ENCODE measurements around the gene LAMA2.

Gene LAMA2

GRCh38 chr6:129033581-129033980 is 150.6 kb downstream of the LAMA2 start:
- 100% methylated on average over 2 of the region's 2 CpGs for WGBS
- H3K79me1 ChIP-seq (replicated peaks; ENCODE audit: low read length, poor library complexity, severe bottlenecking), result no peaks in the 10 kb centered on the region
- no peak overlapping the region for H2BK12ac ChIP-seq (ENCODE audit: low read length in 2 of 2)
- no peak overlapping the region for H3K4me3 ChIP-seq (ENCODE audit: insufficient read depth in 1 of 2, low read depth in 1 of 2, low read length in 2 of 2)
- no peak overlapping the region for H4K91ac ChIP-seq (ENCODE audit: low read length)
- H2AK5ac ChIP-seq (ENCODE audit: low read length, severe bottlenecking), result no peak overlapping the region
- H3K4me2 ChIP-seq (ENCODE audit: low read length, poor library complexity, severe bottlenecking), result no peak overlapping the region
- DNase-seq, result no peak
- no peak overlapping the region for H3K27ac ChIP-seq (ENCODE audit: low read length, poor library complexity, severe bottlenecking)
- H2BK15ac ChIP-seq (ENCODE audit: low read depth, poor library complexity, severe bottlenecking), result no peak overlapping the region
- no peak overlapping the region for H3K9ac ChIP-seq (ENCODE audit: low read length)
- no peak overlapping the region for H2BK5ac ChIP-seq (ENCODE audit: low read depth, low read length, poor library complexity, severe bottlenecking)
- no peaks in the 10 kb centered on the region for H3K27me3 ChIP-seq (ENCODE audit: control insufficient read depth in 1 of 2, insufficient read depth in 1 of 2, low read length in 2 of 2)
- H3K4ac ChIP-seq (ENCODE audit: low read depth in 1 of 2, low read length in 2 of 2), result no peak overlapping the region
- no peaks in the 10 kb centered on the region for H3K36me3 ChIP-seq (ENCODE audit: control insufficient read depth in 1 of 2, insufficient read depth in 2 of 2, low read depth in 1 of 2, low read length in 2 of 2)
- H2BK120ac ChIP-seq (ENCODE audit: low read depth, low read length), result no peak overlapping the region
- H3K9me3 ChIP-seq (ENCODE audit: control insufficient read depth, low read length), result no peaks in the 10 kb centered on the region
- no peak overlapping the region for H3K14ac ChIP-seq (ENCODE audit: low read length in 2 of 2)
- H4K8ac ChIP-seq (ENCODE audit: low read length), result no peak overlapping the region
- H3K18ac ChIP-seq (ENCODE audit: low read depth in 1 of 2, low read length in 2 of 2), result no peak overlapping the region
- H3K23ac ChIP-seq (ENCODE audit: low read length in 2 of 2), result no peak overlapping the region
- H3K4me1 ChIP-seq (ENCODE audit: control insufficient read depth, insufficient read depth, low read depth, low read length), result no peaks in the 10 kb centered on the region
- no peak overlapping the region for H2AFZ ChIP-seq (ENCODE audit: low read depth, low read length)

- H3K18ac ChIP-seq (ENCODE audit: low read depth in 1 of 2, low read length in 2 of 2), result no peak overlapping the region
- no peaks in the 10 kb centered on the region for H3K36me3 ChIP-seq (ENCODE audit: control insufficient read depth in 1 of 2, insufficient read depth in 2 of 2, low read depth in 1 of 2, low read length in 2 of 2)
- no peak overlapping the region for H3K4me3 ChIP-seq (ENCODE audit: insufficient read depth in 1 of 2, low read depth in 1 of 2, low read length in 2 of 2)
- H2AFZ ChIP-seq (ENCODE audit: low read depth, low read length), result no peak overlapping the region
- no peaks in the 10 kb centered on the region for H3K79me1 ChIP-seq (replicated peaks; ENCODE audit: low read length, poor library complexity, severe bottlenecking)
- H2AK5ac ChIP-seq (ENCODE audit: low read length, severe bottlenecking), result no peak overlapping the region
- H3K14ac ChIP-seq (ENCODE audit: low read length in 2 of 2), result no peak overlapping the region
- H3K9me3 ChIP-seq (ENCODE audit: control insufficient read depth, low read length), result peaks cover 7% of the 10 kb centered on the region
- H2BK15ac ChIP-seq (ENCODE audit: low read depth, poor library complexity, severe bottlenecking), result no peak overlapping the region
- no peak overlapping the region for H2BK12ac ChIP-seq (ENCODE audit: low read length in 2 of 2)
- no peak for DNase-seq
- no peak overlapping the region for H3K9ac ChIP-seq (ENCODE audit: low read length)
- no peak overlapping the region for H3K27ac ChIP-seq (ENCODE audit: low read length, poor library complexity, severe bottlenecking)
- no peak overlapping the region for H3K4ac ChIP-seq (ENCODE audit: low read depth in 1 of 2, low read length in 2 of 2)
- no peaks in the 10 kb centered on the region for H3K4me1 ChIP-seq (ENCODE audit: control insufficient read depth, insufficient read depth, low read depth, low read length)
- no peak overlapping the region for H3K23ac ChIP-seq (ENCODE audit: low read length in 2 of 2)
- 92% methylated on average over 2 of the region's 2 CpGs for WGBS
- H2BK120ac ChIP-seq (ENCODE audit: low read depth, low read length), result no peak overlapping the region
- no peak overlapping the region for H2BK5ac ChIP-seq (ENCODE audit: low read depth, low read length, poor library complexity, severe bottlenecking)
- no peak overlapping the region for H3K4me2 ChIP-seq (ENCODE audit: low read length, poor library complexity, severe bottlenecking)
- H4K91ac ChIP-seq (ENCODE audit: low read length), result no peak overlapping the region
- H4K8ac ChIP-seq (ENCODE audit: low read length), result no peak overlapping the region
- H3K27me3 ChIP-seq (ENCODE audit: control insufficient read depth in 1 of 2, insufficient read depth in 1 of 2, low read length in 2 of 2), result no peaks in the 10 kb centered on the region
Measured at GRCh38 chr6:129041563-129041962, 158.6 kb downstream of the LAMA2 start.

- Histone ChIP-seq H2AFZ (ENCODE audit: low read depth, low read length) (no peak overlapping the region), H4K91ac (ENCODE audit: low read length) (no peak overlapping the region), H4K8ac (ENCODE audit: low read length) (no peak overlapping the region), H3K4me1 (ENCODE audit: control insufficient read depth, insufficient read depth, low read depth, low read length) (no peaks in the 10 kb centered on the region), H3K79me1 (replicated peaks; ENCODE audit: low read length, poor library complexity, severe bottlenecking) (no peaks in the 10 kb centered on the region), H3K9ac (ENCODE audit: low read length) (no peak overlapping the region), H2BK15ac (ENCODE audit: low read depth, poor library complexity, severe bottlenecking) (no peak overlapping the region), H3K4ac (ENCODE audit: low read depth in 1 of 2, low read length in 2 of 2) (no peak overlapping the region), H3K18ac (ENCODE audit: low read depth in 1 of 2, low read length in 2 of 2) (no peak overlapping the region), H3K27me3 (ENCODE audit: control insufficient read depth in 1 of 2, insufficient read depth in 1 of 2, low read length in 2 of 2) (no peaks in the 10 kb centered on the region), H2AK5ac (ENCODE audit: low read length, severe bottlenecking) (no peak overlapping the region), H3K27ac (ENCODE audit: low read length, poor library complexity, severe bottlenecking) (no peak overlapping the region), H3K4me3 (ENCODE audit: insufficient read depth in 1 of 2, low read depth in 1 of 2, low read length in 2 of 2) (no peak overlapping the region), H3K36me3 (ENCODE audit: control insufficient read depth in 1 of 2, insufficient read depth in 2 of 2, low read depth in 1 of 2, low read length in 2 of 2) (peaks cover 0 to 11% of the 10 kb centered on the region in 2 experiments), H3K23ac (ENCODE audit: low read length in 2 of 2) (no peak overlapping the region), H3K14ac (ENCODE audit: low read length in 2 of 2) (no peak overlapping the region), H2BK12ac (ENCODE audit: low read length in 2 of 2) (no peak overlapping the region), H2BK5ac (ENCODE audit: low read depth, low read length, poor library complexity, severe bottlenecking) (no peak overlapping the region), H3K4me2 (ENCODE audit: low read length, poor library complexity, severe bottlenecking) (no peak overlapping the region), H3K9me3 (ENCODE audit: control insufficient read depth, low read length) (peaks cover 7% of the 10 kb centered on the region), H2BK120ac (ENCODE audit: low read depth, low read length) (no peak overlapping the region)
- 75% methylated on average over 1 of the region's 2 CpGs for WGBS
- DNase-seq, result peak; percentile 8
Measured at GRCh38 chr6:129046526-129046925, 163.6 kb downstream of the LAMA2 start.

GRCh38 chr6:129047834-129048233 is 164.9 kb downstream of the LAMA2 start:
- Histone ChIP-seq H3K14ac (ENCODE audit: low read length in 2 of 2) (no peak overlapping the region), H3K79me1 (replicated peaks; ENCODE audit: low read length, poor library complexity, severe bottlenecking) (no peaks in the 10 kb centered on the region), H3K4me2 (ENCODE audit: low read length, poor library complexity, severe bottlenecking) (no peak overlapping the region), H2AFZ (ENCODE audit: low read depth, low read length) (no peak overlapping the region), H4K91ac (ENCODE audit: low read length) (no peak overlapping the region), H3K27ac (ENCODE audit: low read length, poor library complexity, severe bottlenecking) (no peak overlapping the region), H3K27me3 (ENCODE audit: control insufficient read depth in 1 of 2, insufficient read depth in 1 of 2, low read length in 2 of 2) (no peaks in the 10 kb centered on the region), H3K4ac (ENCODE audit: low read depth in 1 of 2, low read length in 2 of 2) (no peak overlapping the region), H2BK120ac (ENCODE audit: low read depth, low read length) (no peak overlapping the region), H3K18ac (ENCODE audit: low read depth in 1 of 2, low read length in 2 of 2) (no peak overlapping the region), H3K4me3 (ENCODE audit: insufficient read depth in 1 of 2, low read depth in 1 of 2, low read length in 2 of 2) (no peak overlapping the region), H2BK5ac (ENCODE audit: low read depth, low read length, poor library complexity, severe bottlenecking) (no peak overlapping the region), H3K9ac (ENCODE audit: low read length) (no peak overlapping the region), H3K36me3 (ENCODE audit: control insufficient read depth in 1 of 2, insufficient read depth in 2 of 2, low read depth in 1 of 2, low read length in 2 of 2) (peaks cover 0 to 11% of the 10 kb centered on the region in 2 experiments), H3K9me3 (ENCODE audit: control insufficient read depth, low read length) (peaks cover 7% of the 10 kb centered on the region), H3K4me1 (ENCODE audit: control insufficient read depth, insufficient read depth, low read depth, low read length) (no peaks in the 10 kb centered on the region), H4K8ac (ENCODE audit: low read length) (no peak overlapping the region), H2AK5ac (ENCODE audit: low read length, severe bottlenecking) (no peak overlapping the region), H3K23ac (ENCODE audit: low read length in 2 of 2) (no peak overlapping the region), H2BK12ac (ENCODE audit: low read length in 2 of 2) (no peak overlapping the region), H2BK15ac (ENCODE audit: low read depth, poor library complexity, severe bottlenecking) (no peak overlapping the region)
- 95% methylated on average over 2 of the region's 3 CpGs for WGBS
- no peak for DNase-seq

Data from mesenchymal stem cell (in vitro differentiated cells and primary cell).